Suppressor macrophage treated with lipopolysaccharide for 4 hours (primary cell): ENCODE measurements around the gene IKBKG.
"Not testable (repeated sequence)": the region's sequence is repeated elsewhere in the genome, so short reads cannot be mapped to it uniquely, and the experiment has no call there.

Experiments used
- DNase-seq: peaks from one replicate; pipeline ENCODE4 v3.0.0-alpha.2; 2020

Gene IKBKG

GRCh38 chrX:154526901-154527675 lies 20.3 kb upstream of the IKBKG start:
- peak; percentile 68 for DNase-seq

GRCh38 chrX:154529206-154529612 lies 18.2 kb upstream of the IKBKG start:
- DNase-seq: no peak

- DNase-seq: no peak
Measured at GRCh38 chrX:154530286-154530685, 17.1 kb upstream of the IKBKG start.

- no peak for DNase-seq
Measured at GRCh38 chrX:154531626-154532025, 15.8 kb upstream of the IKBKG start.

- no peak for DNase-seq
Measured at GRCh38 chrX:154532690-154533089, 14.7 kb upstream of the IKBKG start.

GRCh38 chrX:154534526-154535322 lies 12.7 kb upstream of the IKBKG start:
- DNase-seq: peak; percentile 91

- DNase-seq: no peak
Measured at GRCh38 chrX:154535892-154536291, 11.5 kb upstream of the IKBKG start.

- no peak for DNase-seq
Measured at GRCh38 chrX:154539077-154539476, 8.3 kb upstream of the IKBKG start.

- DNase-seq: not testable (repeated sequence)
Measured at GRCh38 chrX:154540365-154540764, 7.1 kb upstream of the IKBKG start.

GRCh38 chrX:154540897-154541535 lies 6.4 kb upstream of the IKBKG start:
- no peak for DNase-seq

- DNase-seq: no peak
Measured at GRCh38 chrX:154541589-154541895, 5.9 kb upstream of the IKBKG start.

- peak; percentile 67 for DNase-seq
Measured at GRCh38 chrX:154541896-154542722, 5.3 kb upstream of the IKBKG start.

- peak; percentile 81 for DNase-seq
Measured at GRCh38 chrX:154542723-154543424, 4.5 kb upstream of the IKBKG start.

- DNase-seq: no peak
Measured at GRCh38 chrX:154545673-154546274, 1.6 kb upstream of the IKBKG start.

- peak; percentile 81 for DNase-seq
Measured at GRCh38 chrX:154546354-154547244, 821 bp upstream of the IKBKG start, which contains the start of gene G6PD. G6PD (minus strand) TSS chrX:154546846; CDS start chrX:154546155, 691 bp downstream.

GRCh38 chrX:154548028-154548316 lies 552 bp downstream of the IKBKG start:
- no peak for DNase-seq

GRCh38 chrX:154549766-154550165 lies 2.3 kb downstream of the IKBKG start:
- DNase-seq: no peak

- not testable (repeated sequence) for DNase-seq
Measured at GRCh38 chrX:154552112-154552806, 4.8 kb downstream of the IKBKG start.

GRCh38 chrX:154558060-154558690 lies 10.8 kb downstream of the IKBKG start:
- DNase-seq: not testable (repeated sequence)

- DNase-seq: not testable (repeated sequence)
Measured at GRCh38 chrX:154558896-154559295, 11.5 kb downstream of the IKBKG start.
